Right cardiac atrium (tissue), 5 donors: ENCODE data around the gene PITPNM1. TPM values are rescaled to one million over a fixed set of nuclear protein-coding genes. Genes with fewer than 3 reads are reported as not detected.
"Not testable (repeated sequence)": the region's sequence is repeated elsewhere in the genome, so short reads cannot be mapped to it uniquely, and the experiment has no call there.

Experiments used
- ATAC-seq, 2 donors: fragments of 200-7000 bp; cut with Tn5 transposase; one replicate each; pipeline versions ENCODE4 v1.8.0 to v1.9.1; 2020; ENCODE audit warnings: moderate library complexity in 2 of 2, mild to moderate bottlenecking in 1 of 2
- DNase-seq, 3 donors: peaks; one replicate each; pipeline ENCODE4 v3.0.0-alpha.2; 2020
- H3K27ac ChIP-seq: one replicate; pipeline ENCODE4 v1.5.1; 2013; ENCODE audit warnings: mild to moderate bottlenecking, low read length, control low read depth, moderate library complexity
- H3K27me3 ChIP-seq: one replicate; pipeline ENCODE4 v1.6.1; 2013; ENCODE audit not compliant: control insufficient read depth, insufficient read depth
- H3K4me1 ChIP-seq: one replicate; pipeline ENCODE4 v1.6.1; 2013; ENCODE audit warnings: low read length; ENCODE audit not compliant: control insufficient read depth, insufficient read depth
- H3K4me3 ChIP-seq: one replicate; pipeline ENCODE4 v1.5.1; 2013; ENCODE audit warnings: low read length, control low read depth
- H3K9me3 ChIP-seq: one replicate; pipeline ENCODE4 v1.6.1; 2013; ENCODE audit warnings: low read length; ENCODE audit not compliant: control insufficient read depth
- WGBS: extraction: QIAGEN DNeasy Blood & Tissue Kit; methylation state at CpG from one replicate; pipeline ENCODE4 v1.1.7; 2013; 5-methylcytosine and 5-hydroxymethylcytosine counted together
- intact Hi-C, 4 donors: fragments of 100-400 bp; cut with DNase I; formaldehyde crosslinking; loops; one replicate each; pipeline versions ENCODE4 v1.11.0 to v1.14.0; 2022 to 2023
- long read RNA-seq, 4 donors: library from polyadenylated mRNA; unstranded; transcript quantifications; one replicate each; pipeline ENCODE4 v2.0.0, GENCODE V29; 2020 to 2021
- polyA plus RNA-seq: library from polyadenylated mRNA; stranded (reverse); fragments of 200-250 nt; gene quantifications from one replicate; pipeline ENCODE4 v1.2.3, GENCODE V29; 2013
- total RNA-seq, 4 donors: library from RNA; stranded (reverse); fragmentation: NEBNext Ultra II Directional; extraction: Animal tissue kit (Norgen Biotek cat#: 25700); gene quantifications; one replicate each; pipeline ENCODE4 v1.2.1, GENCODE V29; 2021
- donor health status: healthy with polysubstance abuse.
- donor health status: DM: no; HTN: yes; CAD: no.
- donor health status: DM: no; HTN: no; CAD: no.
- donor health status: DM: no; HTN: yes; CAD: no; lungs with severe emphysema.
- donor health status: DM: yes; HTN: yes; CAD: no.

Gene PITPNM1
- 10 to 100 TPM; 19.4 to 26.3 (median 24.1) TPM for total RNA-seq
- 13.7 TPM for polyA plus RNA-seq
- long read RNA-seq, donor 1, full-length matches to known transcripts: 3 of 95 reads
- long read RNA-seq, donor 1, partial matches to known transcripts: 85 of 95 reads
- long read RNA-seq, donor 1, other reads (novel, unspliced or antisense): 7 of 95 reads
- long read RNA-seq, donor 2, full-length matches to known transcripts: 9 of 41 reads
- long read RNA-seq, donor 2, partial matches to known transcripts: 26 of 41 reads
- long read RNA-seq, donor 2, other reads (novel, unspliced or antisense): 6 of 41 reads
- long read RNA-seq, donor 3, partial matches to known transcripts: 167 of 197 reads
- long read RNA-seq, donor 3, other reads (novel, unspliced or antisense): 29 of 197 reads
- long read RNA-seq, donor 4, full-length matches to known transcripts: 1 of 31 reads
- long read RNA-seq, donor 4, partial matches to known transcripts: 27 of 31 reads
- long read RNA-seq, donor 4, other reads (novel, unspliced or antisense): 3 of 31 reads

- DNase-seq: peak; percentile 85 to 94 (median 91)
- under 1% methylated on average over 58 of the region's 58 CpGs for WGBS
- peak; percentile 34 to 43 for ATAC-seq
- H3K4me1 ChIP-seq: peaks cover 10% of the 10 kb centered on the region
- H3K27me3 ChIP-seq: no peaks in the 10 kb centered on the region
- H3K27ac ChIP-seq: peak within 1 kb of the TSS; percentile 80
- no peaks in the 10 kb centered on the region for H3K9me3 ChIP-seq
- intact Hi-C loops: loop anchor here (5.0 to 10.0 kb wide), 4 partner anchors 100 to 113 kb away; partner anchors contain the start of genes PPP1CA (in 2 of the 4), RAD9A (in 2 of the 4) and TBC1D10C (in 2 of the 4)
- peak within 1 kb of the TSS; percentile 56 for H3K4me3 ChIP-seq
Measured at GRCh38 chr11:67504950-67505581, at the start of gene PITPNM1. Gene PITPNM1, minus strand, starts transcription at chr11:67505363. Its CDS starts 1,183 bp downstream, at chr11:67504180.

DNA sequence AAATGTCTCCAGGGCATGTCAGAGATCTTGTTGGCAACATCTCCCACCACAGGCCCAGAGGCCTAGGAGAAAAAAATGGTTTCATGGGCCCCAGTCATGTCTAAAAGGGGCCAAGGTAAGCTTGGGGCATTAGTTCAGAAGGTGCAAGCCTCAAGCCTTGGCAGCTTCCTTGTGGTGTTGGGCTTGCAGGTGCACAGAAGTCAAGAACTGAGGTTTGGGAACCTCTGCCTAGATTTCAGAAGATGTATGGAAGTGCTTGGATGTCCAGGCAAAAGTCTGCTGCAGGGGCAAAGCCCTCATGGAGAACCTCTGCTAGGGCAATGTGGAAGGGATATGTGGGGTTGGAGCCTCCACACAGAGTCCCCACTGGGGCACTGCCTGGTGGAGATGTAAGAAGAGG, 46.5 kb upstream of the PITPNM1 start:
- H3K4me1 ChIP-seq, H3K27me3 ChIP-seq, H3K27ac ChIP-seq, intact Hi-C loops, H3K4me3 ChIP-seq, H3K9me3 ChIP-seq, ATAC-seq, DNase-seq: not testable (repeated sequence)

DNA sequence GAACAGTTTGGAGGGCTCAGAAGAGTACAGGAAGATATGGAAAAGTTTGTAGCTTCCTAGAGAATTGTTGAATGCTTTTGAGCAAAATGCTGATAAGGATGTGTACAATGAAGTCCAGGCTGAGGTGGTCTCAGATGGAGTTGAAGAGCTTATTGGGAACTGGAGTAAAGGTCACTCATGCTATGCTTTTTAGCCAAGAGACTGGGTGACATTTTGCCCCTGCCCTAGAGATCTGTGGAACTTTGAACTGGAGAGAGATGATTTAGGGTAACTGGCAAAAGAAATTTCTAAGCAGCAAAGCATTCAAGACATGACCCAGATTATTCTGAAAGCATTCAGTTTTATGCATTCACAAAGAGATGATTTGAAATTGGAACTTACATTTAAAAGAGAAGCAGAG, 46.0 kb upstream of the PITPNM1 start:
- no peak overlapping the region for H3K4me3 ChIP-seq
- no peak for DNase-seq
- H3K9me3 ChIP-seq: no peaks in the 10 kb centered on the region
- ATAC-seq: no peak
- intact Hi-C loops: no loop called here
- H3K4me1 ChIP-seq: no peaks in the 10 kb centered on the region
- H3K27me3 ChIP-seq: no peaks in the 10 kb centered on the region
- no peak overlapping the region for H3K27ac ChIP-seq

DNA sequence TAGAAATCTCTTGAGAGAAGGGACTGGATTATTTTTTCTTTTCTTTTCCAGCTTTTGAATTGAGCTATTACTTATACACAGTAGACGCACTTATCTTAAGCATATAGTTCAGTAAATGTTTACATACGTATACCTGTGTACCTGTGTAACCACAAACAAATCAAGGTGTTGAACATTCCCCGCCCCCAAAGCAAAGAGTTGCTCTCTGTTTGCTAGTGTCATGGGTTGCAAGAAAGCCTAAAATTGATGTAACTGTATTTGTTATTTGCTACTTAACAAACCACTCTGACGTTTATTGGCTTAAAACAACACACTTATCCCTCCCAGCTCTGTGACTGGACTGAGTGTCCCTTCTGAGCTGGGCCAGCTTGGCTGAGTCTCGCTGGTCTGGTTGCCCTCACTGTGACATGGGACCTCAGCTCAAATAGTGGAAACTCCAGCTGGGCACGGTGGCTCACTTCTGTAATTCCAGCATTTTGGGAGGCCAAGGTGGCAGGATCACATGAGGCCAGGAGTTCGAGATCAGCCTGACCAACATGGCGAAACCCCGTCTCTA, 43.5 kb upstream of the PITPNM1 start:
- H3K4me3 ChIP-seq: no peak overlapping the region
- DNase-seq (no peak), ATAC-seq (no peak)
- H3K27me3 ChIP-seq: no peaks in the 10 kb centered on the region
- 87% methylated on average over 9 of the region's 9 CpGs for WGBS
- intact Hi-C loops: no loop called here
- no peaks in the 10 kb centered on the region for H3K9me3 ChIP-seq
- H3K27ac ChIP-seq: no peak overlapping the region
- peaks cover 7% of the 10 kb centered on the region for H3K4me1 ChIP-seq

- ATAC-seq, H3K4me3 ChIP-seq, intact Hi-C loops, DNase-seq, H3K27me3 ChIP-seq, H3K27ac ChIP-seq, H3K4me1 ChIP-seq, H3K9me3 ChIP-seq: not testable (repeated sequence)
- 85% methylated on average over 4 of the region's 4 CpGs for WGBS
Measured at GRCh38 chr11:67548112-67548511, 42.9 kb upstream of the PITPNM1 start.

DNA sequence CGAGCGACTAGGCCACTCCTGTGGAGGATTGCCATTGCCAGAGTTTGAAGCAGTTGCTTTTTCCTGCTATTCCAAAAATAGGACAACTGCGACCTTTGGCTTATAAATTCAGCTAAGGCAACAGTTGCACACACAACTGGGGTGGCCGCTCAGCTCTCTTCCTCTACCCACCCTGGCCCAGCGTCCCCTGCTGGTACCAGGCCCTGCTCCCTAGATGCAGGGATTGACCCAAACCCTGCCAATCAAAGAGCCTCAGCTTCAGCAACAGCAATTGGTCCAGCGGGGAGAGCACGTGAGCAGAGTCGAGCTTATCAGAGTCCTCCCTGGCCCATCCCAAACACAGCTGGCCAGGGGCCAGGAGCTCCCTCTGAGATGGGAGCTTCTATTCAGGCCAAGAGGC, 40.1 kb upstream of the PITPNM1 start:
- intact Hi-C loops: no loop called here
- Histone ChIP-seq H3K4me1 (peaks cover 7% of the 10 kb centered on the region), H3K27me3 (no peaks in the 10 kb centered on the region), H3K4me3 (no peak overlapping the region), H3K9me3 (no peaks in the 10 kb centered on the region), H3K27ac (no peak overlapping the region)
- peak; percentile 69 to 81 for ATAC-seq
- WGBS: 29% methylated on average over 8 of the region's 8 CpGs
- DNase-seq: peak; percentile 63 to 84 (median 81)

- ATAC-seq (no peak), DNase-seq (no peak)
- no peaks in the 10 kb centered on the region for H3K27me3 ChIP-seq
- WGBS: 58% methylated on average over 10 of the region's 10 CpGs
- peak overlapping the region; percentile 10 for H3K27ac ChIP-seq
- intact Hi-C loops: no loop called here
- no peak overlapping the region for H3K4me3 ChIP-seq
- no peaks in the 10 kb centered on the region for H3K9me3 ChIP-seq
- H3K4me1 ChIP-seq: peaks cover 7% of the 10 kb centered on the region
Measured at GRCh38 chr11:67544616-67545242, 39.6 kb upstream of the PITPNM1 start.

DNA sequence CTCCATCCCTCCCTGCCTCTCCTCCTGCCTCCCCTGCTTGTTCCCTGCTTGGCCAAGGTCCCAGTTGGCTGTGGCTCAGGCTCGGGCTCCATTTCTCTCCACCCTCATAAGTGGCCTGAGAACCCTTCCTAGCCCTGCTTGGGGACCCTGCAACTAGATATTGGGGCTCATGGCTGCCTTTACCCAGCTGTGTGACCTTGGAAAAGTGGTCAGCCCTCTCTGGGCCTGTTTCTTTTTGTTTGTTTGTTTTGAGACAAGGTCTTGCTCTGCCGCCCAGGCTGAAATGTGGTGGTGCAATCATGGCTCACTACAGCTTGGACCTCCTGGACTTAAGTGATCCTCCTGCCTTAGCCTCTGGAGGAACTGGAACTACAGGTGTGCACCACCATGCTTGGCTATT, 38.4 kb upstream of the PITPNM1 start:
- intact Hi-C loops: no loop called here
- DNase-seq (no peak), ATAC-seq (no peak)
- no peak overlapping the region for H3K4me3 ChIP-seq
- 60% methylated on average over 2 of the region's 2 CpGs for WGBS
- no peak overlapping the region for H3K27ac ChIP-seq
- no peaks in the 10 kb centered on the region for H3K27me3 ChIP-seq
- peaks cover 7% of the 10 kb centered on the region for H3K4me1 ChIP-seq
- H3K9me3 ChIP-seq: no peaks in the 10 kb centered on the region

GRCh38 chr11:67542971-67543370, 37.8 kb upstream of the PITPNM1 start:
- DNase-seq (no peak), ATAC-seq (no peak)
- Histone ChIP-seq H3K4me1 (peaks cover 7% of the 10 kb centered on the region), H3K4me3 (no peak overlapping the region), H3K27ac (no peak overlapping the region), H3K9me3 (no peaks in the 10 kb centered on the region), H3K27me3 (no peaks in the 10 kb centered on the region)
- intact Hi-C loops: no loop called here
- WGBS: 53% methylated on average over 7 of the region's 7 CpGs

GRCh38 chr11:67542169-67542568, 37.0 kb upstream of the PITPNM1 start:
- H3K27me3 ChIP-seq: no peaks in the 10 kb centered on the region
- ATAC-seq (no peak), DNase-seq (no peak)
- H3K27ac ChIP-seq: no peak overlapping the region
- no peak overlapping the region for H3K4me3 ChIP-seq
- 54% methylated on average over 3 of the region's 3 CpGs for WGBS
- H3K9me3 ChIP-seq: no peaks in the 10 kb centered on the region
- peaks cover 7% of the 10 kb centered on the region for H3K4me1 ChIP-seq
- intact Hi-C loops: no loop called here

GRCh38 chr11:67541198-67541597, 36.0 kb upstream of the PITPNM1 start:
- intact Hi-C loops: no loop called here

More at GRCh38 chr11:67541198-67541597, 36.0 kb upstream of the PITPNM1 start:
- WGBS: 90% methylated on average over 6 of the region's 6 CpGs
- no peak overlapping the region for H3K4me3 ChIP-seq
- no peak overlapping the region for H3K27ac ChIP-seq
- H3K9me3 ChIP-seq: no peaks in the 10 kb centered on the region
- peaks cover 7% of the 10 kb centered on the region for H3K4me1 ChIP-seq
- ATAC-seq: no peak
- no peaks in the 10 kb centered on the region for H3K27me3 ChIP-seq
- DNase-seq: no peak
